Regular cardiac myocyte (primary cell): ENCODE measurements around the gene SMG7. TPM values are rescaled to one million over a fixed set of nuclear protein-coding genes. Genes with fewer than 3 reads are reported as not detected.

Experiments used
- total RNA-seq: library from RNA; depleted of rRNA; stranded (reverse); fragments of >200 nt; gene quantifications from 2 replicates; pipeline ENCODE4 v1.2.3, GENCODE V29; 2014

The SMG7 gene
- 22.0 and 67.1 TPM in 2 replicates for total RNA-seq

GRCh38 chr1:183472488-183473216, at the start of gene SMG7:
TSS of gene SMG7 (plus strand) at chr1:183472499. CDS start at chr1:183472621, 122 bp downstream.

GRCh38 chr1:183590244-183591191, 118.2 kb downstream of the SMG7 start, which contains the start of gene NCF2:
TSS of gene NCF2 (minus strand) at chr1:183590459. CDS start at chr1:183590329, 130 bp downstream.

Other genes with a start within 250 kb of the SMG7 start
- gene NMNAT2, start 54.1 kb upstream of the SMG7 start, total RNA-seq = 2.8 and 10.4 TPM in 2 replicates
- gene NCF2, start 118.0 kb downstream of the SMG7 start, total RNA-seq = 0.19 and 0.56 TPM in 2 replicates
- 140 and 220 TPM in 2 replicates for gene ARPC5, start 163.3 kb downstream of the SMG7 start, total RNA-seq
- not detected in 2 replicates for gene APOBEC4, start 180.8 kb downstream of the SMG7 start, total RNA-seq